HepG2 (cell line): Measurements from ENCODE around the gene HSPB7. TPM values are rescaled to one million over a fixed set of nuclear protein-coding genes. Genes with fewer than 3 reads are reported as not detected.

Experiments used
- ATAC-seq: fragments of 200-7000 bp; cut with Tn5 transposase; 3 replicates; pipeline ENCODE4 v1.9.1; 2020; ENCODE audit warnings: mild to moderate bottlenecking, moderate library complexity
- BruUV-seq: library from RNA; stranded (reverse); fragments of 400-500 nt; replicated peaks from 2 replicates; lab custom pipeline; 2021; lab: Mats Ljungman, UMichigan
- CTCF ChIA-PET: fragments of 300-600 bp; formaldehyde crosslinking; extraction: SDS; loops from one replicate; lab custom pipeline; 2021; ENCODE audit warnings: low total read pairs, inconsistent platforms, low intra/inter-chr PET ratio; lab: Yijun Ruan, JAX
- POLR2A ChIA-PET: fragments of 350-600 bp; sonication (Branson Sonifier 250); formaldehyde crosslinking; loops from one replicate; lab custom pipeline; 2020; ENCODE audit warnings: antibody characterized with exemption, inconsistent platforms; lab: Yijun Ruan, JAX
- DNase-seq: peaks from one replicate; pipeline ENCODE4 v3.0.0-alpha.2; 2015; ENCODE audit warnings: low spot score
- FAIRE-seq: peaks from 3 replicates; lab custom pipeline; 2011; peaks lifted over from hg19 to GRCh38; lab: Jason Lieb, UNC
- H2AFZ ChIP-seq: one replicate; pipeline ENCODE4 v1.6.1; 2011; ENCODE audit warnings: low read length, inconsistent platforms
- H3K27ac ChIP-seq: fragments of 300-600 bp; 3 replicates; pipeline ENCODE4 v1.8.0; 2011; ENCODE audit warnings: mixed run types, mild to moderate bottlenecking, mixed read lengths, low read length, inconsistent platforms; ENCODE audit not compliant: insufficient read depth; ENCODE audit errors: extremely low read length
- H3K27me3 ChIP-seq, 2 experiments: fragments of 200-600 bp in 1 of 2; 2 replicates in 1 of 2; 3 replicates in 1 of 2; pipeline versions ENCODE4 v1.6.0 to v1.8.0; 2011; ENCODE audit warnings: low read length in 2 of 2, mild to moderate bottlenecking in 2 of 2, moderate library complexity in 2 of 2, inconsistent platforms in 1 of 2; ENCODE audit not compliant: insufficient read depth in 2 of 2, control insufficient read depth in 1 of 2
- H3K36me3 ChIP-seq, 2 experiments: fragments of 200-600 bp in 1 of 2; replicated peaks in 1 of 2; 2 replicates in 1 of 2; 3 replicates in 1 of 2; pipeline versions ENCODE4 v1.5.1 to v1.8.0; 2011; ENCODE audit warnings: low read length in 2 of 2, inconsistent platforms in 1 of 2; ENCODE audit not compliant: insufficient read depth in 2 of 2, control insufficient read depth in 1 of 2
- H3K4me1 ChIP-seq: 2 replicates; pipeline ENCODE4 v1.5.1; 2012; ENCODE audit warnings: low read length, inconsistent platforms; ENCODE audit not compliant: insufficient read depth
- H3K4me2 ChIP-seq: 2 replicates; pipeline ENCODE4 v1.6.0; 2011; ENCODE audit warnings: low read depth, low read length, inconsistent platforms
- H3K4me3 ChIP-seq, 3 experiments: fragments of 200-600 bp in 1 of 3; sonication (generic), shearing (Covaris generic) in 1 of 3; replicated peaks in 1 of 3; 2 replicates each; pipeline ENCODE4 v1.5.1; 2011 to 2016; ENCODE audit warnings: low read length in 3 of 3, inconsistent platforms in 2 of 3, low read depth in 2 of 3, mild to moderate bottlenecking in 2 of 3, control low read depth in 1 of 3, mixed read lengths in 1 of 3; ENCODE audit not compliant: insufficient read depth in 1 of 3
- H3K79me2 ChIP-seq: one replicate; pipeline ENCODE4 v1.6.1; 2011; ENCODE audit warnings: low read length, inconsistent platforms; ENCODE audit not compliant: insufficient read depth
- H3K9ac ChIP-seq: 2 replicates; pipeline ENCODE4 v1.6.0; 2011; ENCODE audit warnings: mild to moderate bottlenecking, low read depth, low read length, inconsistent platforms; ENCODE audit not compliant: insufficient read depth
- H3K9me3 ChIP-seq: 2 replicates; pipeline ENCODE4 v1.5.1; 2012; ENCODE audit warnings: mild to moderate bottlenecking, low read length
- H4K20me1 ChIP-seq: 2 replicates; pipeline ENCODE4 v1.6.0; 2011; ENCODE audit warnings: inconsistent platforms, mild to moderate bottlenecking, low read length, moderate library complexity; ENCODE audit not compliant: insufficient read depth
- GATAD1 ChIP-seq: IDR thresholded peaks from 2 replicates; pipeline ENCODE4 v1.6.1; 2016; ENCODE audit warnings: missing genetic modification reagents, missing compliant biosample characterization
- GTF2F1 ChIP-seq: fragments of 150-350 bp; IDR thresholded peaks from 2 replicates; pipeline ENCODE4 v1.6.1; 2014; ENCODE audit warnings: low read length
- MBNL3 ChIP-seq: fragments of 250-450 bp; sonication (Bioruptor Pico); conservative IDR thresholded peaks from 2 replicates; pipeline ENCODE4 v1.8.0; 2022; ENCODE audit warnings: mild to moderate bottlenecking, inconsistent platforms
- NFE2L2 ChIP-seq: fragments of 150-350 bp; IDR thresholded peaks from 2 replicates; pipeline ENCODE4 v1.6.1; 2014; ENCODE audit warnings: low read length
- NFYC ChIP-seq: IDR thresholded peaks from 2 replicates; pipeline ENCODE4 v1.6.1; 2016; ENCODE audit warnings: missing genetic modification reagents, missing compliant biosample characterization
- PHF8 ChIP-seq: sonication (generic); formaldehyde crosslinking; IDR thresholded peaks from 2 replicates; pipeline ENCODE4 v1.5.0; 2020; ENCODE audit warnings: missing genetic modification reagents
- SP1 ChIP-seq, 2 experiments: fragments of 450-650 bp in 1 of 2; sonication (generic) in 1 of 2; formaldehyde crosslinking in 1 of 2; IDR thresholded peaks; 2 replicates each; pipeline versions ENCODE4 v1.4.0 to v1.6.1; 2016 to 2020; ENCODE audit warnings: missing genetic modification reagents in 1 of 2
- SPEN ChIP-seq: sonication (generic); formaldehyde crosslinking; IDR thresholded peaks from 2 replicates; pipeline ENCODE4 v1.5.1; 2020; ENCODE audit warnings: low read depth, mild to moderate bottlenecking, missing genetic modification reagents
- TFAP4 ChIP-seq: sonication (generic); IDR thresholded peaks from 2 replicates; pipeline ENCODE4 v1.6.1; 2016; ENCODE audit warnings: low read depth, borderline replicate concordance
- ZFP36 ChIP-seq: fragments of 150-350 bp; IDR thresholded peaks from 2 replicates; pipeline ENCODE4 v1.6.1; 2018; ENCODE audit warnings: borderline replicate concordance, low read length, low read depth; ENCODE audit not compliant: partially characterized antibody
- ZMYM2 ChIP-seq: sonication (generic); formaldehyde crosslinking; IDR thresholded peaks from 2 replicates; pipeline ENCODE4 v1.8.0; 2022; ENCODE audit warnings: mild to moderate bottlenecking, missing genetic modification reagents
- ZNF790 ChIP-seq: sonication (generic); formaldehyde crosslinking; IDR thresholded peaks from 2 replicates; pipeline ENCODE4 v1.8.0; 2022; ENCODE audit warnings: missing genetic modification reagents, mild to moderate bottlenecking, borderline replicate concordance
- WGBS: methylation state at CpG from one replicate; pipeline ENCODE4 v1.1.6; 2017; ENCODE audit warnings: low lambda C conversion rate; 5-methylcytosine and 5-hydroxymethylcytosine counted together
- in situ Hi-C: cut with HindIII; loops from 2 replicates; pipeline ENCODE4 v1.10.0; 2017; ENCODE audit warnings: low pct_unique_long_range_greater_than_20kb; ENCODE audit not compliant: extremely low pct_ligation_motif_present
- intact Hi-C: fragments of 100-400 bp; cut with micrococcal nuclease; formaldehyde crosslinking; loops from one replicate; pipeline ENCODE4 v1.10.0; 2022; ENCODE audit not compliant: unreplicated experiment
- polyA plus RNA-seq, 8 experiments: library from polyadenylated mRNA; depleted of rRNA in 3 of 8; stranded (reverse) in 7 of 8; unstranded in 1 of 8; fragments of >200 nt; fragmentation: Illumina TruSeq in 4 of 8; extraction: Trizol in 4 of 8; gene quantifications; 2 replicates each; pipeline versions ENCODE4 v1.2.1 to v1.2.3, GENCODE V29; 2011 to 2016; ENCODE audit warnings: low read depth in 4 of 8, missing spikeins in 1 of 8, mixed read lengths in 1 of 8; ENCODE audit not compliant: insufficient read depth in 1 of 8
- total RNA-seq, 5 experiments: library from RNA; depleted of rRNA; stranded (reverse); fragments of >200 nt; fragmentation: Illumina TruSeq; extraction: Trizol; gene quantifications; 2 replicates each; pipeline ENCODE4 v1.2.3, GENCODE V29; 2016; ENCODE audit warnings: low read depth in 1 of 5
- TF ChIP-seq, protein P1 (sequence below): IDR thresholded peaks from 2 replicates; pipeline ENCODE4 v1.6.1; 2016; ENCODE audit warnings: mild to moderate bottlenecking
- TF ChIP-seq, protein P2 (sequence below): sonication (generic); formaldehyde crosslinking; IDR thresholded peaks from 2 replicates; pipeline ENCODE4 v1.8.0; 2022; ENCODE audit warnings: missing genetic modification reagents, low read depth, mild to moderate bottlenecking, borderline replicate concordance

HSPB7 gene
- total and polyA plus RNA-seq, 2 of the 13 experiments (the other 11 are each of a cell fraction or from before 2014, with no cell fraction given), result 0.20 TPM; not detected in 1

DNA sequence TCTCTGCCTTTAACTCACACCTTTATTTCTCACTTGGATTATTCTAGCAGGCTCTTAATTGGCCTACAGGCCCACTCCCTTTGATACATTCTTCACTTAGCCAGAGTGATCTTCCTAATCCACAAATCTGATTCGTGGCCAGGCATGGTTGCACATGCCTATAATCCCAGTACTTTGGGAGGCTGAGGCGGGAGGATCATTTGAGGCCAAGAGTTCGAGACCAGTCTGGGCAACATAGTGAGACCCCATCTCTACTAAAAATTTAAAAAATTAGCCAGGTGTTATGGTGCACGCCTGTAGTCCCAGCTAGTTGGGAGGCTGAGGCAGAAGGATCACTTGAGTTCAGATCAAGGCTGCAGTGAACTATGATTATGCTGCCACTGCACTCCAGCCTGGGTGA lies 44.1 kb downstream of the HSPB7 start:
- in situ Hi-C loops, result no loop called here
- TF ChIP-seq, protein P1, sequence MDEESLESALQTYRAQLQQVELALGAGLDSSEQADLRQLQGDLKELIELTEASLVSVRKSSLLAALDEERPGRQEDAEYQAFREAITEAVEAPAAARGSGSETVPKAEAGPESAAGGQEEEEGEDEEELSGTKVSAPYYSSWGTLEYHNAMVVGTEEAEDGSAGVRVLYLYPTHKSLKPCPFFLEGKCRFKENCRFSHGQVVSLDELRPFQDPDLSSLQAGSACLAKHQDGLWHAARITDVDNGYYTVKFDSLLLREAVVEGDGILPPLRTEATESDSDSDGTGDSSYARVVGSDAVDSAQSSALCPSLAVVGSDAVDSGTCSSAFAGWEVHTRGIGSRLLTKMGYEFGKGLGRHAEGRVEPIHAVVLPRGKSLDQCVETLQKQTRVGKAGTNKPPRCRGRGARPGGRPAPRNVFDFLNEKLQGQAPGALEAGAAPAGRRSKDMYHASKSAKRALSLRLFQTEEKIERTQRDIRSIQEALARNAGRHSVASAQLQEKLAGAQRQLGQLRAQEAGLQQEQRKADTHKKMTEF, result no peak
- TF ChIP-seq, protein P2, sequence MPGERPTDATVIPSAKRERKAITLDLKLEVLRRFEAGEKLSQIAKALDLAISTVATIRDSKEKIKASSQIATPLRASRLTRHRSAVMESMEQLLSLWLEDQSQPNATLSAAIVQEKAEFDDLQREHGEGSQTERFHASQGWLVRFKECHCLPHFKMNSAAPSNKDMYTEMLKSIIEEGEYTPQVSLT (CRISPR knock-in tag), result no peak
- TF ChIP-seq ZNF790 (CRISPR knock-in tag) (no peak), TFAP4 (no peak), PHF8 (CRISPR knock-in tag) (no peak), MBNL3 (CRISPR knock-in tag) (no peak), NFYC (CRISPR knock-in tag) (no peak), ZMYM2 (no peak), ZFP36 (no peak), GTF2F1 (no peak), SPEN (no peak), SP1 (IDR thresholded peaks at IDR 0.05) (no peak), SP1 (CRISPR knock-in tag; IDR thresholded peaks at IDR 0.05) (no peak), GATAD1 (CRISPR knock-in tag) (no peak), NFE2L2 (no peak)
- no peak overlapping the region for H3K27ac ChIP-seq
- no peaks in the 10 kb centered on the region for H3K27me3 ChIP-seq
- DNase-seq (no peak), ATAC-seq (no peak), FAIRE-seq (no peak)
- ChIA-PET POLR2A (no interaction called here), CTCF (no interaction called here)
- H4K20me1 ChIP-seq, result no peaks in the 10 kb centered on the region
- WGBS, result 96% methylated on average over 4 of the region's 4 CpGs
- H3K79me2 ChIP-seq, result peaks cover 16% of the 10 kb centered on the region
- H3K4me1 ChIP-seq, result peaks cover 28% of the 10 kb centered on the region
- H3K4me2 ChIP-seq, result no peak overlapping the region
- no TSS peak for BruUV-seq
- intact Hi-C loops, result no loop called here
- H3K9ac ChIP-seq, result no peak overlapping the region
- H3K9me3 ChIP-seq, result no peaks in the 10 kb centered on the region
- H2AFZ ChIP-seq, result no peak overlapping the region
- peaks cover 5 to 19% of the 10 kb centered on the region in 2 experiments; a peak in 4 of 5 replicates for H3K36me3 ChIP-seq
- H3K4me3 ChIP-seq, result no peak overlapping the region
